ENCODE measurements around the gene NALCN. TPM values are rescaled to one million over a fixed set of nuclear protein-coding genes. Genes with fewer than 3 reads are reported as not detected.

Gene NALCN
- total RNA-seq, 1 donor from 2014 or later, result 0.35 TPM

GRCh38 chr13:101424381-101425155 lies 8.3 kb upstream of the NALCN start:
- peaks cover 32% of the 10 kb centered on the region for H3K4me1 Mint-ChIP-seq
- H3K4me3 Mint-ChIP-seq, result peak overlapping the region; percentile 18
- no peak for DNase-seq (ENCODE audit: low read depth, low spot score)
- H3K27ac Mint-ChIP-seq (ENCODE audit: unreplicated experiment), result peak overlapping the region; percentile 6
- H3K27me3 Mint-ChIP-seq (ENCODE audit: low read depth), result no peaks in the 10 kb centered on the region
- H3K9me3 Mint-ChIP-seq, result no peaks in the 10 kb centered on the region
- TF ChIP-seq CTCF (conservative IDR thresholded peaks at IDR 0.05), result no peak
- no peaks in the 10 kb centered on the region for H3K36me3 Mint-ChIP-seq (ENCODE audit: low read depth)

- Mint-ChIP-seq H3K9me3 (no peaks in the 10 kb centered on the region), H3K27ac (ENCODE audit: unreplicated experiment) (no peak overlapping the region), H3K4me1 (peaks cover 32% of the 10 kb centered on the region), H3K27me3 (ENCODE audit: low read depth) (peaks cover 4% of the 10 kb centered on the region), H3K36me3 (ENCODE audit: low read depth) (no peaks in the 10 kb centered on the region), H3K4me3 (peak overlapping the region; percentile 18)
- DNase-seq (ENCODE audit: low read depth, low spot score), result no peak
- TF ChIP-seq CTCF (conservative IDR thresholded peaks at IDR 0.05), result no peak
Measured at GRCh38 chr13:101423872-101424271, 7.6 kb upstream of the NALCN start.

- Mint-ChIP-seq H3K4me1 (peaks cover 12% of the 10 kb centered on the region), H3K27me3 (ENCODE audit: low read depth) (peaks cover 40% of the 10 kb centered on the region), H3K27ac (ENCODE audit: unreplicated experiment) (no peak overlapping the region), H3K4me3 (no peak overlapping the region), H3K36me3 (ENCODE audit: low read depth) (no peaks in the 10 kb centered on the region), H3K9me3 (no peaks in the 10 kb centered on the region)
- no peak for TF ChIP-seq CTCF (conservative IDR thresholded peaks at IDR 0.05)
- DNase-seq (ENCODE audit: low read depth, low spot score), result no peak
Measured at GRCh38 chr13:101417501-101417900, 1.2 kb upstream of the NALCN start.

GRCh38 chr13:101417043-101417406 lies 717 bp upstream of the NALCN start:
- H3K4me3 Mint-ChIP-seq, result peak overlapping the region; percentile 85
- no peaks in the 10 kb centered on the region for H3K9me3 Mint-ChIP-seq
- peaks cover 40% of the 10 kb centered on the region for H3K27me3 Mint-ChIP-seq (ENCODE audit: low read depth)
- no peak for DNase-seq (ENCODE audit: low read depth, low spot score)
- H3K4me1 Mint-ChIP-seq, result peaks cover 8% of the 10 kb centered on the region
- no peak for TF ChIP-seq CTCF (conservative IDR thresholded peaks at IDR 0.05)
- H3K36me3 Mint-ChIP-seq (ENCODE audit: low read depth), result no peaks in the 10 kb centered on the region
- H3K27ac Mint-ChIP-seq (ENCODE audit: unreplicated experiment), result no peak overlapping the region

GRCh38 chr13:101415358-101416174 lies 742 bp downstream of the NALCN start:
- peaks cover 8% of the 10 kb centered on the region for H3K4me1 Mint-ChIP-seq
- no peaks in the 10 kb centered on the region for H3K36me3 Mint-ChIP-seq (ENCODE audit: low read depth)
- H3K27ac Mint-ChIP-seq (ENCODE audit: unreplicated experiment), result no peak overlapping the region
- H3K27me3 Mint-ChIP-seq (ENCODE audit: low read depth), result peaks cover 40% of the 10 kb centered on the region
- DNase-seq (ENCODE audit: low read depth, low spot score), result no peak
- H3K9me3 Mint-ChIP-seq, result no peaks in the 10 kb centered on the region
- H3K4me3 Mint-ChIP-seq, result peak overlapping the region; percentile 88
- TF ChIP-seq CTCF (conservative IDR thresholded peaks at IDR 0.05), result no peak

All from neural crest cell (in vitro differentiated cells).